Keratinocyte (primary cell): ENCODE results near the gene MTNR1B. TPM values are rescaled to one million over a fixed set of nuclear protein-coding genes. Genes with fewer than 3 reads are reported as not detected.
A peak's percentile ranks its signal among the peaks of the same experiment; 100 is the strongest.

Experiments used
- DNase-seq: peaks from one replicate; pipeline ENCODE4 v3.0.0-alpha.2; 2011; ENCODE audit warnings: low read depth, missing footprints, low spot score
- FAIRE-seq: peaks from 2 replicates; lab custom pipeline; 2011; peaks lifted over from hg19 to GRCh38; lab: Jason Lieb, UNC
- H2AFZ ChIP-seq: 2 replicates; pipeline ENCODE4 v1.6.0; 2012; ENCODE audit warnings: low read length, control low read depth, inconsistent platforms; ENCODE audit not compliant: control insufficient read depth
- H3K27ac ChIP-seq: 2 replicates; pipeline ENCODE4 v1.5.1; 2011; ENCODE audit warnings: low read length; ENCODE audit not compliant: control insufficient read depth, insufficient read depth
- H3K27me3 ChIP-seq: 3 replicates; pipeline ENCODE4 v1.6.0; 2011; ENCODE audit warnings: low read length; ENCODE audit not compliant: control insufficient read depth, insufficient read depth; ENCODE audit errors: extremely low read depth
- H3K36me3 ChIP-seq, 2 experiments: 2 replicates in 1 of 2; 3 replicates in 1 of 2; pipeline ENCODE4 v1.5.1; 2011; ENCODE audit warnings: low read length in 2 of 2, mild to moderate bottlenecking in 1 of 2; ENCODE audit not compliant: control insufficient read depth in 2 of 2, insufficient read depth in 2 of 2; ENCODE audit errors: extremely low read depth in 1 of 2
- H3K4me1 ChIP-seq: 3 replicates; pipeline ENCODE4 v1.5.1; 2011; ENCODE audit warnings: low read length; ENCODE audit not compliant: control insufficient read depth, insufficient read depth; ENCODE audit errors: extremely low read depth
- H3K4me2 ChIP-seq: 3 replicates; pipeline ENCODE4 v1.6.0; 2011; ENCODE audit warnings: low read depth, low read length; ENCODE audit not compliant: control insufficient read depth, insufficient read depth; ENCODE audit errors: extremely low read depth
- H3K4me3 ChIP-seq, 3 experiments: fragments of 200-600 bp in 1 of 3; sonication (generic) in 1 of 3; 2 replicates in 2 of 3; 3 replicates in 1 of 3; pipeline ENCODE4 v1.5.1; 2011 to 2016; ENCODE audit warnings: low read length in 3 of 3, mild to moderate bottlenecking in 3 of 3, control low read depth in 2 of 3, inconsistent platforms in 1 of 3, low read depth in 1 of 3, mixed read lengths in 1 of 3, mixed run types in 1 of 3, moderate library complexity in 1 of 3; ENCODE audit not compliant: control insufficient read depth in 2 of 3, insufficient read depth in 2 of 3; ENCODE audit errors: extremely low read depth in 1 of 3
- H3K79me2 ChIP-seq: 2 replicates; pipeline ENCODE4 v1.6.0; 2012; ENCODE audit warnings: low read length; ENCODE audit not compliant: control insufficient read depth, insufficient read depth
- H3K9ac ChIP-seq: 3 replicates; pipeline ENCODE4 v1.6.0; 2011; ENCODE audit warnings: low read length; ENCODE audit not compliant: control insufficient read depth, insufficient read depth; ENCODE audit errors: extremely low read depth
- H3K9me1 ChIP-seq: 3 replicates; pipeline ENCODE4 v1.6.0; 2011; ENCODE audit warnings: low read length; ENCODE audit not compliant: control insufficient read depth, insufficient read depth; ENCODE audit errors: extremely low read depth
- H3K9me3 ChIP-seq: 2 replicates; pipeline ENCODE4 v1.5.1; 2012; ENCODE audit warnings: low read depth, low read length; ENCODE audit not compliant: control insufficient read depth
- H4K20me1 ChIP-seq: 3 replicates; pipeline ENCODE4 v1.6.0; 2011; ENCODE audit warnings: low read length; ENCODE audit not compliant: control insufficient read depth, insufficient read depth; ENCODE audit errors: extremely low read depth
- CTCF ChIP-seq, 3 experiments: IDR thresholded peaks in 1 of 3; conservative IDR thresholded peaks in 1 of 3; optimal IDR thresholded peaks in 1 of 3; 2 replicates in 2 of 3; 3 replicates in 1 of 3; pipeline versions ENCODE3 to v1.5.1; 2011; ENCODE audit warnings: low read length in 3 of 3, mild to moderate bottlenecking in 3 of 3, moderate library complexity in 2 of 3, control low read depth in 1 of 3, inconsistent platforms in 1 of 3; ENCODE audit not compliant: insufficient read depth in 2 of 3; ENCODE audit errors: extremely low read depth in 1 of 3
- EZH2 ChIP-seq: IDR thresholded peaks from one replicate; pipeline ENCODE4 v1.6.1; 2012; ENCODE audit warnings: inconsistent platforms, mild to moderate bottlenecking, low read length, moderate library complexity
- dilution Hi-C: fragments of 300-500 bp; cut with MboI; formaldehyde crosslinking; loops from one replicate; pipeline ENCODE4 v1.7.0; 2020; ENCODE audit warnings: low sequenced_read_pairs; ENCODE audit not compliant: extremely low pct_ligation_motif_present
- polyA plus RNA-seq, 5 experiments: library from polyadenylated mRNA; depleted of rRNA in 3 of 5; stranded (reverse) in 3 of 5; stranded (forward) in 1 of 5; unstranded in 1 of 5; fragments of >200 nt; gene quantifications; 1 replicate in 1 of 5; 2 replicates in 3 of 5; 3 replicates in 1 of 5; pipeline versions ENCODE4 v1.2.1 to v1.2.3, GENCODE V29; 2011 to 2012; ENCODE audit warnings: missing spikeins in 2 of 5, low read depth in 1 of 5, low replicate concordance in 1 of 5

The MTNR1B gene
- polyA plus RNA-seq, 1 donor (not counting 4 experiments of a cell fraction or from before 2014, with no cell fraction given): not detected

DNA sequence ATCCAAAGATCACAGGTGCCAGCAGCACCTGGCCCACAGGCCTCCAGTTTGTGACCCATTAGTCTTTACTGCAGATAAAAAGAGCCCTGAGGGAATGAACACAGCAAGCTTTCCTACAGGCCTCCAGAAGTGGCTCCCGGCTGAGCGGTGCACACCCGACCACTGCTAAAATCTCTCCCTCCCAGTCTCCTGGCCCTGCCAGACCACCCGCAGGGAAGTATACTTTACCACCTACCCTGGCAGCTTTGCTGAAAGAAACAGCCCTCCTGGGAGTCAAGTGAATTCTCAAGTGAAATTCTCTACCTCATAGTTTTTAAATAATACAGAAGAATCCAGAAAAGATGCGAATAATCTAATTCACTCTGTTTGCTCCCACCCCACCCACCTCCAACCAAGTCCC, 15.4 kb upstream of the MTNR1B start:
- H3K9me1 ChIP-seq: no peaks in the 10 kb centered on the region
- H3K79me2 ChIP-seq: no peaks in the 10 kb centered on the region
- no peak overlapping the region for H3K27ac ChIP-seq
- H2AFZ ChIP-seq: no peak overlapping the region
- TF ChIP-seq EZH2 (no peak), CTCF (optimal IDR thresholded peaks at IDR 0.05 in 1 of 3, IDR thresholded peaks at IDR 0.05 in 1 of 3, conservative IDR thresholded peaks at IDR 0.05 in 1 of 3; ENCODE audit: extremely low read depth in 1 of 3, insufficient read depth in 2 of 3, low read length in 3 of 3) (no peak)
- no peak for FAIRE-seq
- H3K9me3 ChIP-seq: no peaks in the 10 kb centered on the region
- no peaks in the 10 kb centered on the region for H3K27me3 ChIP-seq
- no peaks in the 10 kb centered on the region for H3K36me3 ChIP-seq
- no peak overlapping the region for H3K4me3 ChIP-seq
- dilution Hi-C loops: no loop called here
- no peak overlapping the region for H3K9ac ChIP-seq
- no peaks in the 10 kb centered on the region for H4K20me1 ChIP-seq
- peaks cover 7% of the 10 kb centered on the region for H3K4me1 ChIP-seq
- no peak overlapping the region for H3K4me2 ChIP-seq
- DNase-seq: no peak

DNA sequence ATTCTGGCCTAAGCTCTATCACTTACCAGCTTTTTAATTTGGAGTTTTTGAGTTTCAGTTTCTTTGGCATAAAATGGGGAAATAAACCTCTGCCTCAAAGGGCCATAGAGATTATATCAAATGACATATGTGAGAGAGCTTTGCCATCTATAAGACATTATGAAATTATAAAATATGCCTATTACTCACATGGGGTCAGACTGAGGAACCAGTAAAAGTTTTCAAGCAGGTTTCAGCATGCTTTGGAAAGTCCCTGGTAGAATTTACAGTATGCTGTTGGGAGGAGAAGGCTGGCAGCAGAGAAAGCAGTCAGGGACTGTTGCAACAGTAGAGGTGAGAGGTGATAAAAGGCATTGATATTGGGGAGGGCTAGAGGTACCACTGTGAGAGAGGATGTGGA, 13.6 kb upstream of the MTNR1B start:
- H2AFZ ChIP-seq: no peak overlapping the region
- H3K4me3 ChIP-seq: no peak overlapping the region
- H3K4me1 ChIP-seq: peaks cover 7% of the 10 kb centered on the region
- H3K9me1 ChIP-seq: no peaks in the 10 kb centered on the region
- dilution Hi-C loops: no loop called here
- H3K27me3 ChIP-seq: no peaks in the 10 kb centered on the region
- FAIRE-seq: no peak
- DNase-seq: peak; percentile 25
- no peak overlapping the region for H3K9ac ChIP-seq
- H4K20me1 ChIP-seq: no peaks in the 10 kb centered on the region
- peak overlapping the region; percentile 15 for H3K27ac ChIP-seq
- no peaks in the 10 kb centered on the region for H3K9me3 ChIP-seq
- H3K4me2 ChIP-seq: no peak overlapping the region
- no peaks in the 10 kb centered on the region for H3K36me3 ChIP-seq
- no peaks in the 10 kb centered on the region for H3K79me2 ChIP-seq
- TF ChIP-seq EZH2: no peak
- no peak for TF ChIP-seq CTCF (optimal IDR thresholded peaks at IDR 0.05 in 1 of 3, IDR thresholded peaks at IDR 0.05 in 1 of 3, conservative IDR thresholded peaks at IDR 0.05 in 1 of 3; ENCODE audit: extremely low read depth in 1 of 3, insufficient read depth in 2 of 3, low read length in 3 of 3)
